Progenitor cell of endocrine pancreas (in vitro differentiated cells): ENCODE results near the gene ATF7IP. TPM values are rescaled to one million over a fixed set of nuclear protein-coding genes. Genes with fewer than 3 reads are reported as not detected.

Source experiments
- DNase-seq: peaks from one replicate; pipeline ENCODE4 v3.0.0; 2021; ENCODE audit warnings: low spot score; ENCODE audit not compliant: unreplicated experiment
- H3K27ac Mint-ChIP-seq: 2 replicates; pipeline ENCODE4 v1.8.0; 2021; ENCODE audit warnings: mild to moderate bottlenecking, moderate library complexity, mixed read lengths
- H3K27me3 Mint-ChIP-seq: 2 replicates; pipeline ENCODE4 v1.8.0; 2021; ENCODE audit warnings: mixed read lengths
- H3K36me3 Mint-ChIP-seq: 2 replicates; pipeline ENCODE4 v1.8.0; 2022; ENCODE audit warnings: mixed read lengths; ENCODE audit not compliant: insufficient read depth
- H3K4me1 Mint-ChIP-seq: 2 replicates; pipeline ENCODE4 v1.8.0; 2021; ENCODE audit warnings: low read depth, mixed read lengths
- H3K4me3 Mint-ChIP-seq: 2 replicates; pipeline ENCODE4 v1.8.0; 2021; ENCODE audit warnings: low read depth, mild to moderate bottlenecking, moderate library complexity, mixed read lengths
- H3K9me3 Mint-ChIP-seq: 2 replicates; pipeline ENCODE4 v1.8.0; 2021; ENCODE audit warnings: low read depth, mixed read lengths
- CTCF ChIP-seq: fragments of 200-600 bp; sonication (generic); IDR thresholded peaks from one replicate; pipeline ENCODE4 v1.5.0; 2021; ENCODE audit warnings: antibody characterized with exemption, mild to moderate bottlenecking; ENCODE audit not compliant: unreplicated experiment
- total RNA-seq: library from RNA; stranded (reverse); gene quantifications from 2 replicates; pipeline ENCODE4 v1.2.1, GENCODE V29; 2021

ATF7IP gene
- total RNA-seq, 1 donor from 2014 or later, result 185 TPM

DNA sequence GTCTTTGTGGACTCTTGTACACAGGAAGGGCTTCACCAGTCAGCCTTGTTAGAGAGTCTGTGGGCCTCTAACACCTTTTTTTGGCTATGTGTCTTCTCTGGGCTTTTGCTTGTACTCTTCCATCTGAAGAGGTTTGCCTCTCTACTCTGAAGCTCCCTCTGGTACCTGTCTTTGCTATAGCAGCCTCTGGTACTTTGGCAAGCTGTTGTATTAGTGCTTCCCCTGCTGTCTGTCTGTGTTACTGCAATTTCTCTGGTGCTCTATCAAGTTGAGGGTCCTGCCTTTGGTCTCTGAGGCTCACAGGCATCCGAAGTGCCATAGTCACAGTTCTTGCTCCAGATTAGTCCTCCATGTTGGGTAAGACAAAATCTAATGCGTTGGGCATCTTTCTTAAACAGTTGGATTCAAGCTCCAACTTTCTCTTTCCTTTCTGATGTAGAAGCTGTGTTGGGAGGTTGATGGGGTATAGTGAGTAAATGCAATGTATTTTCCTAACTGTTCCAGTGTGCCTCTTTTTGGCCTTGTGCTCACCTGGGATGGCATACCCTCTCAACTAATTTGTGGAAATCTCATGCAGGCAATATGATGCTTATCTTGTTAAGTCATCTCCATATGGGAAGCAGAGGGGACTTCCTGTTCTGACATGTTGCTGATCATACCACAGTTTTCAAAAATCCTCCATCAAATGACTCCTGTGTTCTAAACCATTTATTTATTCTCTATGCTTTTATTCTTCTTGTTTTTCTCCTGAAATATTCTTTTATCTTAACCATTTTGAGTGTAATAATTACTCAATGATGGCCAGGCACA lies 88.8 kb downstream of the ATF7IP start:
- Mint-ChIP-seq H3K27me3 (no peaks in the 10 kb centered on the region), H3K4me3 (no peak overlapping the region), H3K27ac (peak overlapping the region; percentile 76), H3K9me3 (no peaks in the 10 kb centered on the region), H3K36me3 (peaks cover 51% of the 10 kb centered on the region), H3K4me1 (peaks cover 3% of the 10 kb centered on the region)
- DNase-seq, result peak; percentile 25
- TF ChIP-seq CTCF, result peak; percentile 77

- no peaks in the 10 kb centered on the region for H3K9me3 Mint-ChIP-seq
- peaks cover 1% of the 10 kb centered on the region for H3K4me1 Mint-ChIP-seq
- no peak overlapping the region for H3K4me3 Mint-ChIP-seq
- peak overlapping the region; percentile 29 for H3K27ac Mint-ChIP-seq
- TF ChIP-seq CTCF, result no peak
- peaks cover 32% of the 10 kb centered on the region for H3K36me3 Mint-ChIP-seq
- H3K27me3 Mint-ChIP-seq, result no peaks in the 10 kb centered on the region
- DNase-seq, result no peak
Measured at GRCh38 chr12:14460212-14460841, 94.8 kb downstream of the ATF7IP start.

DNA sequence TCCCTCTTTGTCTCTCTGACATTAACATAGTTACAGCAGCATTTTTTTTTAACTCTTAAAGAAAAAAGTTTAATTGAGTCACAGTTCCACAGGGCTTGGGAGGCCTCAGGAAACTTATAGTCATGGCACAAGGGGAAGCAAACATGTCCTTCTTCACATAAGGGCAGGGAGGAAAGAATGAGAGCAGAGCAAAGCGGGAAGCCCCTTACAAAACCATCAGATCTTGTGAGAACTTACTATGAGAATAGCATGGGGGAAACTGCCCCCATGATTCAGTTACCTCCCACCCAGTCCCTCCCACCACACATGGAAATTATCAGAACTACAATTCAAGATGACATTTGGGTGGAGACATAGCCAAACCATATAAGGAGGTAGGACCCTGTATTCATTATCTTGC lies 106.0 kb downstream of the ATF7IP start:
- H3K4me3 Mint-ChIP-seq, result no peak overlapping the region
- no peak overlapping the region for H3K27ac Mint-ChIP-seq
- DNase-seq, result no peak
- H3K9me3 Mint-ChIP-seq, result peaks cover 54% of the 10 kb centered on the region
- no peaks in the 10 kb centered on the region for H3K27me3 Mint-ChIP-seq
- H3K36me3 Mint-ChIP-seq, result peaks cover 82% of the 10 kb centered on the region
- no peaks in the 10 kb centered on the region for H3K4me1 Mint-ChIP-seq
- TF ChIP-seq CTCF, result no peak

- Mint-ChIP-seq H3K4me1 (no peaks in the 10 kb centered on the region), H3K9me3 (peaks cover 54% of the 10 kb centered on the region), H3K4me3 (no peak overlapping the region), H3K36me3 (peaks cover 84% of the 10 kb centered on the region), H3K27me3 (no peaks in the 10 kb centered on the region), H3K27ac (peak overlapping the region; percentile 37)
- TF ChIP-seq CTCF, result no peak
- no peak for DNase-seq
Measured at GRCh38 chr12:14473707-14474287, 108.3 kb downstream of the ATF7IP start.

- Mint-ChIP-seq H3K27ac (no peak overlapping the region), H3K27me3 (no peaks in the 10 kb centered on the region), H3K4me3 (no peak overlapping the region), H3K4me1 (no peaks in the 10 kb centered on the region), H3K9me3 (peaks cover 15% of the 10 kb centered on the region), H3K36me3 (peaks cover 76% of the 10 kb centered on the region)
- DNase-seq, result no peak
- TF ChIP-seq CTCF, result no peak
Measured at GRCh38 chr12:14479004-14479403, 113.5 kb downstream of the ATF7IP start.
